Right atrium auricular region (tissue), 2 donors: ENCODE measurements around the gene PADI1. TPM values are rescaled to one million over a fixed set of nuclear protein-coding genes. Genes with fewer than 3 reads are reported as not detected.

Source experiments
- DNase-seq: peaks from one replicate; pipeline ENCODE4 v3.0.0-alpha.2; 2019; ENCODE audit warnings: low spot score
- H3K27ac ChIP-seq, 2 donors: fragments of 200-600 bp; sonication (generic); 1 replicate in 1 of 2; 2 replicates in 1 of 2; pipeline ENCODE4 v1.5.1; 2016 to 2019
- H3K27me3 ChIP-seq, 2 donors: fragments of 200-600 bp; sonication (generic); one replicate each; pipeline versions ENCODE4 v1.5.1 to v1.6.0; 2017 to 2019
- H3K36me3 ChIP-seq: fragments of 200-600 bp; sonication (generic); one replicate; pipeline ENCODE4 v1.5.1; 2016
- H3K4me1 ChIP-seq, 2 donors: fragments of 200-600 bp; sonication (generic); one replicate each; pipeline versions ENCODE4 v1.5.1 to v1.6.0; 2017 to 2019
- H3K4me3 ChIP-seq, 2 donors: fragments of 200-600 bp; sonication (generic); 1 replicate in 1 of 2; 2 replicates in 1 of 2; pipeline ENCODE4 v1.5.1; 2017 to 2019; ENCODE audit warnings: mild to moderate bottlenecking in 1 of 2, moderate library complexity in 1 of 2
- H3K9me3 ChIP-seq, 2 donors: fragments of 200-600 bp; sonication (generic); one replicate each; pipeline ENCODE4 v1.5.1; 2019
- total RNA-seq, 2 donors: library from RNA; depleted of rRNA; stranded (reverse); fragments of >200 nt; gene quantifications; one replicate each; pipeline ENCODE4 v1.1.0, GENCODE V29; 2016
- TF ChIP-seq, protein P1 (sequence below), 2 donors: fragments of 200-600 bp; sonication (generic); IDR thresholded peaks; one replicate each; pipeline ENCODE4 v1.5.1; 2019; ENCODE audit warnings: antibody characterized with exemption in 2 of 2

Gene PADI1
- total RNA-seq, 2 donors from 2014 or later, result not detected

DNA sequence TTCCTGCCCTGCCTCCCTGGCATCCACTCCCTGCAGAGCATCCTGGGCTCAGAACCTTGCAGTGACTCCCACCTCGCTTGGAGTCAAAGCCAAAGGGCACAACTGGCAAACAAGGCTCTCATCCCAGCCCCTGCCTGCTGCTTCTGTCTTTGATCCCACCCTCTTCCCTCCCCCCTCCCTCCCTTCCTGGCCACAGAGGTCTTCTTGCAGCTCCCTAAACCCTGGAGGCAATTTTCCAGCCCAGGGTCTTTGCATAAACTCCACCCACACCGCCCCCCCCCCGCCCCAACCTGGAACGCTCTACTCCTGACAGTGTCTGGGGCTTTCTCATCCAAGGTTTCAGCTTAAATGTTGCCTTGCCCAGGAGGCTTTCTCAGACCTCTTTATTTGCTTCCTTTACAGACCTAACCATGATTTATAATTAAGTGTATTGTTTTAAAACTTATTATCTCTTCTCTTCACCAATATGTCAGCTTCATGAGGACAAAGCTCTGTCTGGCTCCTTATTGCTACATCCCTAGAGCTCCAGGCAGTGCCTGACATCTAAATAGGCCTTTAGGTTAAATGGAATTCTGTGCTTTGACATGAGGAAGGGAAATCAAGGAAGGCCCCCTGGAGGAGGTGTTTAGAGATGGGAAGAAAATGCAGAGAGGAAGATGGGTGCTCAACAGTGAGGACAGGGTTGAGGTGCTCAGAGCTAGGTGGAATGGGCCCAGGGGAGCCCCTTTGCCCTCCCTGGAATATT, 37.7 kb upstream of the PADI1 start:
- no peak overlapping the region for H3K4me3 ChIP-seq
- no peak overlapping the region for H3K27ac ChIP-seq
- no peaks in the 10 kb centered on the region for H3K36me3 ChIP-seq
- TF ChIP-seq, protein P1, sequence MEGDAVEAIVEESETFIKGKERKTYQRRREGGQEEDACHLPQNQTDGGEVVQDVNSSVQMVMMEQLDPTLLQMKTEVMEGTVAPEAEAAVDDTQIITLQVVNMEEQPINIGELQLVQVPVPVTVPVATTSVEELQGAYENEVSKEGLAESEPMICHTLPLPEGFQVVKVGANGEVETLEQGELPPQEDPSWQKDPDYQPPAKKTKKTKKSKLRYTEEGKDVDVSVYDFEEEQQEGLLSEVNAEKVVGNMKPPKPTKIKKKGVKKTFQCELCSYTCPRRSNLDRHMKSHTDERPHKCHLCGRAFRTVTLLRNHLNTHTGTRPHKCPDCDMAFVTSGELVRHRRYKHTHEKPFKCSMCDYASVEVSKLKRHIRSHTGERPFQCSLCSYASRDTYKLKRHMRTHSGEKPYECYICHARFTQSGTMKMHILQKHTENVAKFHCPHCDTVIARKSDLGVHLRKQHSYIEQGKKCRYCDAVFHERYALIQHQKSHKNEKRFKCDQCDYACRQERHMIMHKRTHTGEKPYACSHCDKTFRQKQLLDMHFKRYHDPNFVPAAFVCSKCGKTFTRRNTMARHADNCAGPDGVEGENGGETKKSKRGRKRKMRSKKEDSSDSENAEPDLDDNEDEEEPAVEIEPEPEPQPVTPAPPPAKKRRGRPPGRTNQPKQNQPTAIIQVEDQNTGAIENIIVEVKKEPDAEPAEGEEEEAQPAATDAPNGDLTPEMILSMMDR (IDR thresholded peaks at IDR 0.05), result no peak
- no peaks in the 10 kb centered on the region for H3K27me3 ChIP-seq
- DNase-seq, result no peak
- no peaks in the 10 kb centered on the region for H3K9me3 ChIP-seq
- no peaks in the 10 kb centered on the region for H3K4me1 ChIP-seq

DNA sequence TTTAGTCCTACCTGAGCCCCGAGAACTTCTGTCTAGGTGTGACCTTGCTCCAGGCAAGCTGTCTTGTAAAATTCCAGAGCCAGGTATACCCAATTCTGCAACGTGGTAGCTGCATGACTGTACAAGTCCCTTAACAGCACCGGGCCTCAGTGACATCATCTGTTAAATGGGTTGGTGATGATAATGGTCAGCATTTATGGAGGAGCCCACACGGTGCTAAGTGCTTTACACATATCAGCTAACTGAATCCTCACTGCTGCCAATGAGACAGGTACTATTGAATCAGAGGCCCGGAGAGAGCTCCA, 37.2 kb upstream of the PADI1 start:
- Histone ChIP-seq H3K4me1 (no peaks in the 10 kb centered on the region), H3K27ac (no peak overlapping the region), H3K4me3 (no peak overlapping the region), H3K36me3 (no peaks in the 10 kb centered on the region), H3K27me3 (no peaks in the 10 kb centered on the region), H3K9me3 (no peaks in the 10 kb centered on the region)
- TF ChIP-seq, protein P1 (IDR thresholded peaks at IDR 0.05), result no peak
- no peak for DNase-seq

DNA sequence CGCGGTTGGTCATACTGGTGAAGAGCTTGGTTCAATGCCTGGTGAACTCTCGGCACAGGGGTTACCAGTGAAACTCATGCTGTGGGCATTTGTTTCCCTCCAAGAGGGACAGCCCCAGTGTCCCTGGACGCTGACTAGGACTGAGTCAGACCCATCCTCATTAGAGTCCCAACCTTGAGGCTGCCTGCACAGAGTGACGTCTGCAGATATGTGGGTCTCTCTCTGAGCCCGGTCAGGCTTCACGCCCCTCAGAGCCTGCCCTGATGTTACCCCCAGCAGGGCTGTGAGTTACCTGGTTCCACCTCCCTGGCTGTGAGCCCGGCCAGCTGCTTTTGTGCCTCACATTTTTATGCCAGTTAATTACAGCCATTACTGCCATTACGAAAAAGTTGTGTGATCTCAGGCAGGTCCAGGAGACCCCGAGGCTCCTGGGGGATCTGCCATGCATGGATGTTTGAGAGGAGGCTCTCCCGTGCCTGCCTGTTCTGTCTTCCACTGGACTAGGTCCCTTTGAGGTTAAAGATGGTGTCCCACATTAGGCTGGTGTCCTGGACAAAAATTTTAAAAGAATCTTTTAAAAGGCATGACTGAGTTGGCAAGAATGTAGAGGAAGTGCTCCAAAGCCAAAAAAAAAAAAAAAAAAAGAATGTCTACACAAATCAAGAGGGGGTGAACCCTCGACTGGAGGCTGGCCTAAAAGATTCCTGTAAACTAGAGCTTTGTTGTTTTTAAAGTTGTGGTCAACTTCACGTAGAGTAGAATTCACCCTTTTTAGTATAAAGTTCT, 36.6 kb upstream of the PADI1 start:
- Histone ChIP-seq H3K27me3 (no peaks in the 10 kb centered on the region), H3K4me3 (no peak overlapping the region), H3K27ac (no peak overlapping the region), H3K4me1 (no peaks in the 10 kb centered on the region), H3K9me3 (no peaks in the 10 kb centered on the region), H3K36me3 (no peaks in the 10 kb centered on the region)
- TF ChIP-seq, protein P1 (IDR thresholded peaks at IDR 0.05), result no peak
- DNase-seq, result no peak

DNA sequence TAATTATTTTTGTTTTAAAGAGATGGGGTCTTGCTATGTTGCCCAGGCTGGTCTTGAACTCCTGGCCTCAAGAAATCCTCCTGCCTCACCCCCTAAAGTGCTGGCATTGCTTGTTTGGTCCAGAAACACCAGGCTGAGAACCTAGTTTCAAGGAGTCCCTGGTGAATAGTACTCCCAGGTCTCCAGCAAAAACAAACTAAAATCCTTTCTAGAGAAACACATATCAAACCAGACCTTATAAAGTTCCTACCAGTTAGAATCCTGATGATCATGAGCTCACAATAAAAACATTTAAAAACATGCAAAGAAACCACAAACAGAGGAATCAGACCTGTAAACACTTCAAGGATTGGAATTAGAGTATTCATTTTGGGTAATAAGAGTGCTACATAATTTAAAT, 34.4 kb upstream of the PADI1 start:
- Histone ChIP-seq H3K27ac (no peak overlapping the region), H3K27me3 (no peaks in the 10 kb centered on the region), H3K4me1 (no peaks in the 10 kb centered on the region), H3K4me3 (no peak overlapping the region), H3K9me3 (no peaks in the 10 kb centered on the region), H3K36me3 (no peaks in the 10 kb centered on the region)
- DNase-seq, result no peak
- TF ChIP-seq, protein P1 (IDR thresholded peaks at IDR 0.05), result no peak

DNA sequence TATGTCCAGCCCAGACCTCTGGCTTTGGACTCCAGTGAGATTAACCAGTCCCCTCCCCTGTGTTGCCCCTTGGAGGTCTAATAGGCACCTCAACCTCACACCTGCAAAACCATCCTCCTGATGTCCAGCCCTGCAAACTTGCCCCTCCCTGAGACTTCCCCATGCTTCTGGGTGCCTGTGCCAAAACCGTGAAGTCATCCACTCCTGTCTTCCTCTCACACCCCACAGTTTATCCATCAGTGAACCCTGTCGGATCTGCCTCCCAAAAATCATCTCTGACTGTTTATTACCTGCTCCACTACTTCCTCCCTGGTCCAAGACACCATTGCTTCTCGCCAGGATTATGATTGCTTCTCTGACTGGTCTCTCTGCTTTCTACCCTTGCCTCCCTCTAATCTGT, 31.7 kb upstream of the PADI1 start:
- TF ChIP-seq, protein P1 (IDR thresholded peaks at IDR 0.05), result no peak
- no peaks in the 10 kb centered on the region for H3K36me3 ChIP-seq
- H3K4me1 ChIP-seq, result no peaks in the 10 kb centered on the region
- no peak overlapping the region for H3K4me3 ChIP-seq
- H3K9me3 ChIP-seq, result no peaks in the 10 kb centered on the region
- H3K27me3 ChIP-seq, result no peaks in the 10 kb centered on the region
- no peak overlapping the region for H3K27ac ChIP-seq
- no peak for DNase-seq
